Inflammatory macrophage treated with lipopolysaccharide for 4 hours (primary cell): ENCODE data around the gene WBP1.
"Not testable (repeated sequence)": the region's sequence is repeated elsewhere in the genome, so short reads cannot be mapped to it uniquely, and the experiment has no call there.

ENCODE experiments used
- DNase-seq: peaks from one replicate; pipeline ENCODE4 v3.0.0-alpha.2; 2020

WBP1 gene

GRCh38 chr2:74458132-74458937 lies at the start of gene WBP1:
Gene WBP1, plus strand, starts transcription at chr2:74458438. Its CDS starts 165 bp downstream, at chr2:74458603.
- DNase-seq, result peak; percentile 100

GRCh38 chr2:74413001-74413698 lies 45.1 kb upstream of the WBP1 start:
- DNase-seq, result no peak

GRCh38 chr2:74414441-74414840 lies 43.8 kb upstream of the WBP1 start:
- no peak for DNase-seq

GRCh38 chr2:74414881-74415761 lies 43.1 kb upstream of the WBP1 start:
- peak; percentile 13 for DNase-seq

GRCh38 chr2:74415762-74416395 lies 42.4 kb upstream of the WBP1 start:
- DNase-seq, result no peak

- no peak for DNase-seq
These were observed 41.5 kb upstream of the WBP1 start for GRCh38 chr2:74416778-74417177.

GRCh38 chr2:74417197-74417596 lies 41.0 kb upstream of the WBP1 start:
- DNase-seq, result no peak

DNA sequence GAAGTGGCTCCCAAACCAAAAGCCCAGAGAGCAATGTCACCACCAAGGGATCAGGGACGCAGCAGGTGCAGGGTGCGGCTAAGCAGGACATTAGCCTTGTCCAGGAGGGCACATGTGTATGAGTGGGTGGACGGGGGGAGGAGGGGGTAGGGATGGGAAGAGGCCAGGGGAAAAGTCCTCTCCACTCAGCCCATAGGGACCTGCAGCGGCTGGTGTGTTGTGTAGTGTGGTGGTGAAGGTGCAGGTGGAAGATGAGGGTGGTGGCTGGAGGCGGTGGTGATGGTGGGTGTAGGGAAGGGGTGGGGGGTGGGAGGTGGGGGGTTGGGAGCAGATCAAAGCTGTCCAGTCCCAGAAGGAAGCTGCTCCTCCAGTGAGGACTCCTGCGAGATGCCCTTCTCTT lies 40.5 kb upstream of the WBP1 start:
- no peak for DNase-seq

DNA sequence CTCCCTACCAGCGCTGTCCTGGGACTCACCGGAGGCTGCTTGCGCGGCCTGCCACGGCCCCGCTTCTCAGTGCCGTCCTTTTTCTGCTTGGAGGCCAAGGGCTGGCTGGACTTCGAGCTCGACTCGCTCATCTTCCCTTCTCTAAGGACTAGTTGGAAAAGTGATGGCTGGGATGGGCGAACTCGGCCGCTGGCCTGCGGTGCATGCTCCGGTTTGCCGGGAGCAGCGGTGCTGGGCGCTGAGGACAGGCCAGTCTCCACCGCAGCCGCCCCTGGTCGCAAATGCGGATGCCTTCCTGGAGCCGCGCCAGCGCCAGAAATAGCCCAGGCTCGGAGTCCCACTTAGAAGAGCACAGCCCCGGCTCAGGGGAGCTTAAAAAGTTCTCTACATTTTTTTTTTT lies 39.9 kb upstream of the WBP1 start:
- DNase-seq, result no peak

GRCh38 chr2:74419345-74419744 lies 38.9 kb upstream of the WBP1 start:
- peak; percentile 59 for DNase-seq

DNA sequence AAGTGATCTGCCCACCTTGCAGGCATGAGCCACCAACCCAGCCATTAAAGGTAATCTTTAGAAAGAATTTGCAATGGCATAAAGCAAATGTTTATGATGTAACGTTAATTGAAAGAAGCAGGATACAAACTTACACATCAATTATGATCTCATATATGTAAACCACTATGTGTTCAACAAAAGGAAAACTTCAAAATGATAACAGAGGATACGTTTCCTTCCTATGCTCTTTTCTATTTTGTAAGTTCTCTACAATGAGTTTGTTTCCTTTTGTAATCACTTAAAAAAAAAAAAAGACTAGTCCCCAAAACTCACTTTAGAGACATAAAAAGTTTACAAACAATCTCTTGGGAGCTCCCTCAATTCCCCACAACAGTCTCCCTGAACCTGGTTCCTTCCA lies 38.2 kb upstream of the WBP1 start:
- no peak for DNase-seq

DNA sequence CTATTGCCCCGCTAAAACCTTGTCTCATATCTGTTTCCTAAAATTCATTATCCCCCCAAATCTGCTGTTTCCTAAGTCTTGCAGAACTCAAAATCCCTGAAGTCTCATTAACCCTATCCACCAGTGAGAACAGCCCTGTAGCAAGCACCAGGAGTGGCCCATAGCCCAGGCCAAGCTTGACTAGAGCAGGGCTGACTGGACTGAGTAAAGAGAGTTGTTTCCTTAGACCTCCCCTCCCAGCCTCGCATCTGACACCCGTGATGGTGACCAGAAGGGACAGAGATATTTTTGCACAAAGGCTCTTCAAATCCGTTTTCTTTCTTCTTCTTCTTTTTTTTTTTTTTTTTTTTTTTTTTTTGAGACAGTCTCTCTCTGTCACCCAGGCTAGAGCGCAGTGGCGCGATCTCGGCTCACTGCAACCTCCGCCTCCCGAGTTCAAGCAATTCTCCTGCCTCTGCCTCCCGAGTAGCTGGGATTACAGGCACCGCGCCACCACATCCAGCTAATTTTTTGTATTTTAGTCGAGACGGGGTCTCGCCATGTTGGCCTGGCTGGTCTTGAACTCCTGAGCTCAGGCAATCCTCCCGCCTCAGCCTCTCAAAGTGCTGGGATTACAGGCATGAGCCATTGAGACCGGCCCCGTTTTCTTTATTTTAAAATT lies 37.7 kb upstream of the WBP1 start:
- DNase-seq, result not testable (repeated sequence)

- DNase-seq, result peak; percentile 73
These were observed 36.9 kb upstream of the WBP1 start, which contains the start of the genes C2orf81 and WDR54 for GRCh38 chr2:74421221-74421870. Gene C2orf81, minus strand, starts transcription at chr2:74421619. Its CDS starts 59 bp downstream, at chr2:74421560. Gene WDR54, plus strand, starts transcription at chr2:74421730. Its CDS starts 424 bp downstream, at chr2:74422154.

GRCh38 chr2:74423231-74424095 lies 34.8 kb upstream of the WBP1 start:
- no peak for DNase-seq

- no peak for DNase-seq
These were observed 33.9 kb upstream of the WBP1 start for GRCh38 chr2:74424139-74424992.

GRCh38 chr2:74424995-74425406 lies 33.2 kb upstream of the WBP1 start:
- no peak for DNase-seq

DNA sequence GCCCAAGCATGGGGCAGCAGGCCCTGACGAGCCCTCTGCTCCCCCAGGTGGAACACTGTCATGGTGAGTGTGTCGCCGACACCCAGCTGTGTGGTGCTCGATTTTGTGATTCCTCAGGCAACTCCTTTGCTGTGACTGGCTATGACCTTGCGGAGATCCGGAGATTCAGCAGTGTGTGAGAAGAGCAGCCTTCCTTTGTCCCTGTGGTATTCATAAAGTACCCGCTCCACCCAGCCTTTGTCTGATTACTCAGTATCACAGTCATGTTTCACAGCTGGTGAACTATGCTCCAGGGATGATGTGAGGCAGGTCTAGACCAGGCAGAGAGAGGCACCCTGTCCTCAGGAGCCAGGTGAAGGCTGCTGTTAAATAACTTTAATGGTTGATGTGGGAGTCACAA lies 32.7 kb upstream of the WBP1 start:
- no peak for DNase-seq

DNA sequence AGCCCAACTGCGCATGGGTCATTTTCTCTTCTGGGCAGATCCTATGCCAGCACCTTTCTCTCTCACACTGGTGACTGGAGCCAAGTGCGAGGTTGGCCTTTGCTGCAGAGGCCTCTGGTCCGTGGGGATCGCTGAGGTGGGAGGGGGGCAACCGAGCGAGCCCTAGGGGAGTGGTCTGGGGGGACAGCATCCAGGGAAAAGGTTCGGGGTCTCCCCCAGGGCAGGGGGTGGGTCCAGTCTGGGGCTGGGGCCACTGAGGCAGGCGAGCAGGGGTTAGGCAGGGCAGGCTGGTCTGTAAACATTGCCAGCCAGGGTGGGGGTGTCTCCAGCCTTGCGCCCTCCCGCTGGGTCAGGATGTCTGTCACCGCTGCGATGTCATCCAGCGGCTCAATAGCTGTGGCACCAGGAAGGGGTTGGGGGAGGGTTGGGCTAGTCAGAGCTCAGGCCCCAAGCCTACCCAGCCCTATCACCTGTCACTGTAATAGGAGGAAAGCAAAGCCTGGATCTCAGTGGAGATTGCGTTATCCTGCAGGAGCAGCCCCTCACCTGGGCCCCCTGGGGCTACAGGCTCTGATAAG lies 32.0 kb upstream of the WBP1 start:
- no peak for DNase-seq

DNA sequence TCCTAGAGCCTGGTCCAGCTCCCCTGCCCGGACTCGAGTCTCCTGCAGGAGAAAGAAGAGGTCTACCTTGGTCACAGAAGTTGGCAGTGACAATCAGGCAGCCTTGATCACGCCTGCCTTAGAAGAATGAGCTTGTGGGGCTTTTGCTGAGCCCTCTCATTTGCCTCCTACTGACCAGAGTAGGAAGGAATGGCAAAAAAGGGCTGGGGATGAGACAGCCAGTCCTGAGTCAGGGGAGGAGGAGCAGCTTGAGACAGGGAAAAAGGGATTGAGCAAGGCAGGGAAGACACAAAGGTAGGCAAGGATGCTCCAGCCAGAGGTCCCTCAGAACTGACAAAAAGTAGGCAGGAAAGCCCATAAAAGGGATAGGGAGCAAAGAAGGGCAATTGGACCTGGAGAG lies 30.7 kb upstream of the WBP1 start:
- no peak for DNase-seq
